NCI-H1105 treated with DMSO at 0.1 percent for 48 hours (cell line): Measurements from ENCODE around the gene ABHD12.
A peak's percentile ranks its signal among the peaks of the same experiment; 100 is the strongest.
"Not testable (repeated sequence)": the region's sequence is repeated elsewhere in the genome, so short reads cannot be mapped to it uniquely, and the experiment has no call there.

Experiments used
- DNase-seq: peaks from one replicate; lab custom pipeline; 2025; lab: John Stamatoyannopoulos, UW

The ABHD12 gene

DNA sequence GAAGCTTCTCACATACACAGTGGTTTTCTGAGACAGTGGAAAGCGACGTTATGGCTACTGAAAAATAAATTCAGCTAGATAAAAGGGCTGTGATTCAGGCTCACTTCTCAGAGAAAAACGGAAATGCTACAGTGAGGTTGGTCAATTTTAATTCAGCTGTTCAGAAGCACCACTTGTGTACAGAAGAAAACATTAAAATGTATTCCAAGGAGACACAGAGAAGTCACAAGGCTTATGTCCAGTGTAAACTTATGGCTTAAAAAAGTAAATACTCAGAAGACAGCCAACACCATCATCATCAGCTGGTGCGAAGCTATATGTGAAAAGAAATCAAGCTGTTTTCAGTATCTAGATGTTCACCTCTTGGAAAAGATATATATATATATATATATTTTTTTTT lies 68.6 kb downstream of the ABHD12 start:
- no peak for DNase-seq

DNA sequence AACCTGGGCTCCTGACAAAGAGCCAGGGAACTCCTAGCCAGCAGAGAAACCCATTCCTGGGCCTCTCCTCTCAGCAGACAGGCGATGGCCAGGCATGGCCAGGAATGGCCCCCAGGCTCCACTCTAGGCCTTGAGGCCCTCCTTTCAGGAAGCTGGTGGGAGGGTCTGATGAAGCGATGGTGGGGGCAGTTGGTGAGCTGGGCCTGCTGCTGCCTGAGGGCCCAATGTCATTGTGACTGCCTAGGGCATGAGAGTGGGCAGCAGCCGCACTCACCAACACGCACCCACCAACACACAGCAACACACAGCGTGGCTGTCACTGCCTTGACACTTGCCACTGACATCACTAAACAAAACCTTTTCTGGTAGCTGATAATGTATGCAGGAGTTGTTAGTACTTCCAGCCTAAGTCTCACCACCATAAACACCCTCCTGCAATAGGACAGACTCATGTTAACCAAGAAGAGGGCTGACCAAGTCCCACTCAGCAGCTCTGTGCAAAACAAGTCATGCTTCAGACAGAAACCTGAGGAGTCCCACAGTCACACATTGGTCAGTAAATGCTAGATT lies 69.3 kb downstream of the ABHD12 start:
- DNase-seq: no peak

DNA sequence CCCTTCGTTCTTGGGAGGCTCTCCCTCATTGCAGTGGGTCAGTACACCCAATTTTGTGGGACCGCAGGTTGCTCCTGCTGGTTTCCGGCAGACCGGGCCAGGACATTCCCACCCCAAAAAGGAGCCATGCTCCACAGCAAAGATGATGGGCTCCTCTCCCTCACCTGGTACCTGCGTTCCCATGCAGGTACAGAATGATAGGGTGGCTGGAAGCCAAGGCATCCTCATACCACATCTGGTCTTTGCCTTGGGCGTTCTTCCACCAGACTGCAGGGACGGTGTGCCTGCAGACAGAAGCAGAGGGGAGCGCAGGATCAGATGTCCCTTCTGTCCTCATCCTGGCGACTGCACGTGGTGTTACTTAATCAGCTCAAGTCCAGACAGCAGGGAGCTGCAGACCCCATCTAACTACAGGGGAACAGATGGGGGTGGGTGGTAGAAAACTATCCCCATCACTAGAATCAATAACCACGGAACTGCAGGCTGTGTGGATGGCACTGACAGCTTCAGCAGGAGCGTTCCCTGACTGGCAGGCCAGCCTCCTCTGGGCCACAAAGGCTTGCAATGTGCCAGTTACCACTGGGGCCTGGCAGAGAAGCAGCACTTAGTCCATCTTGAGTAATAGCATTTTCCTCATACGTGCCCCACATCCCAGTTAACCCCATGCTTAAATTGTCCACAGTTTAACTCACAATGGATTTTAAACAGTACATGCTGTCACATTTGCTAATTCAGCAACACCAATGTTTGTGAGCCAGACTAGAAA lies 70.4 kb downstream of the ABHD12 start:
- DNase-seq: peak; percentile 63

DNA sequence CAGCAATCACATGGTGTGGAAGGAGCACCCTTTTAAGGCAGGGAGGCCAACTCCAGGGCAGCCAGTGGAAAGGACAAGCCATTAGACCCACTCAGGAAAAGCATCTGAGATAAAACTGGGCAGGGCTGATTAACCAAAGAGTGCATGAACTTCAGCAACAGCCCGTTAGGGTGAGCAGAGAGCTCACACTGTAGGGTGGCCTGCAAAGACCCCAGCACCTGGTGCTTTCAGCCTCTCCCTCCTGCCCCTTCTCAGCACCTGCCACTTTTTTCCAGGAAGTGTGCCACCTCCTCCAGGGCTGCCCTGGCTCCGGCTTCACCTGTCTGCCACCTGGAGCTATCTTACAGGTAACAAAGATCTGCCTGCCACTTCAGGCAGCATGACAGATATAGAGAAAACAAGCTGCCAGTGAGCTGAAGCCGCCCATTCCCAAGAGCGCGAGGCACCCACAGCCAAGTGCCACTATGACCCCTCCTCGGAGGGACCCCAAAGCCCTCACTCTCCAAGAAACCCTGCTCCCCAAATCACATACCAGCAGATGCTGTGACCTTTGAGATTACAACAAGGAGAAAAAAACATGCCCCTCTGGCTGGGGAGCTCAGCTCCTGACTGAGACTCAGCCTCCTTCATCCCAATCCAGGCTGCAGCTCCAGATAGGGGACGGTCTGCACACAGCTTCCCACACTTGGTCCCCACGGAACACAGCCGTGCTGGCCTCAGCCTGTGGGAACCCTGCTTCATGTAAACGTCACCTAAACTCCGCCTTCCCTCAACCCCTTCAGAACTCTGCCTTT lies 71.2 kb downstream of the ABHD12 start:
- DNase-seq: peak; percentile 94

- DNase-seq: no peak
These were observed 72.0 kb downstream of the ABHD12 start for GRCh38 chr20:25318471-25319240.

DNA sequence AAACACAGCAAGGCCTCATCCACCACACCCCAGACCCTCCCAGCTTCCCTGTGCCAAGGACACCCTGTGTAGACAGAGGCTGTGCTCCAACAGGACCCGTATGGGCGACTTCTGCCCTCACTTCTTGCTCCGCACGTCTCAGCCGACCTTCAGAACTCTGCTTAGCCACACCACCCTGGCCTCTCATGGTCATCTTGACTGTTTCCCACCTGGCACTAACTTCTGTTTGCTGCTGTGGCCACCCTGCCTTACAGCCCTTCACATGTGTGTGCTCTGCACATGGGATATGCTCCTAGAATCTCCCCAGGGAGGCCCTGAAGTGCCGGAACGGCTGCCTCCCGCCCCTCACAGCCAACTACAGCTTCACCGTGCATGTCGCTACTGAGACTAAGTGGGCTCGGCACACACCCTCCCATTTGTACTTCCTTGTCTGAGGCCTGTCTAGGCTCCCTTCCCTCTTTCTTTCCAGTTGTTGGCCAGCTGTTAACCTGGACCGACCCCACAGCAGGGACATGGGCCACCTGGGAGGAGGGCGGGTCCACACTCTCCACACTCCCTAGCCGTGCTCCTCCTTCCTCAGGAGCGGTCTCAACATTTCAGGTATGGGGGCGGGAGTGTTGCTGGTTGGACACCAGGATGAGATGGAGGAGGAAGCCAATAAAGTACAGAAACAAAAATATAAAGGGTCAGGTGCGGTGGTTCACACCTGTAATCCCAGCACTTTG lies 73.1 kb downstream of the ABHD12 start:
- no peak for DNase-seq

DNA sequence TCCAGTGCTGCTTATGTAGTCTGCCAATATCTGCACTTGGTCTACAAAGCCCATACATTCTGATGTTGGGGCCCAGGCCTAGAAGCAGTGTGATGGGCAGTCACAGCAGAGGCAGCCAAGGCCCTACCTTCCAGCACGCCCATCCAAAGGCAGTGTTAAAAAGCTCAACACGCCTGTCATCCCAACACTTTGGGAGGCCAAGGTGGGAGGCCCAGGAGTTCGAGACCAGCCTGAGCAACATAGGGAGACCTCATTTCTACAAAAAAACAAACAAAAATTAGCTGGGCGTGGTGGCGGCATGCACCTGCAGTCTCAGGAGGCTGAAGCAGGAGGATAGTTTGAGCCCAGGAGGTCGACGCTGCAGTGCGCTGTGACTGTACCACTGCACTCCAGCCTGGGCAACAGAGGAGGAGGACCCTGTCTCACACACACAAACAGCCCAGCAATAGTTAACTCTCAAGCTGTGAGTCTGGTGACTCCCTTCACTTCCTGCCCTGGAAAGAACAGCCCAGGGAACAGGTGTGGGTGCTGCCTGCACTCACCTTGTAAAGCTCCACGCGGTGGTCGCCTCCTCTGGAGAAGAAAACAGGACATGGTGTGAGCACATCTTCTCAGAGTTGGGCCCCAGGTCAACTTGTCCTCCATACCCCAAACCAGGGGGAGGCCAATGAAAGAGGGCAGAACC lies 74.0 kb downstream of the ABHD12 start:
- DNase-seq: no peak

DNA sequence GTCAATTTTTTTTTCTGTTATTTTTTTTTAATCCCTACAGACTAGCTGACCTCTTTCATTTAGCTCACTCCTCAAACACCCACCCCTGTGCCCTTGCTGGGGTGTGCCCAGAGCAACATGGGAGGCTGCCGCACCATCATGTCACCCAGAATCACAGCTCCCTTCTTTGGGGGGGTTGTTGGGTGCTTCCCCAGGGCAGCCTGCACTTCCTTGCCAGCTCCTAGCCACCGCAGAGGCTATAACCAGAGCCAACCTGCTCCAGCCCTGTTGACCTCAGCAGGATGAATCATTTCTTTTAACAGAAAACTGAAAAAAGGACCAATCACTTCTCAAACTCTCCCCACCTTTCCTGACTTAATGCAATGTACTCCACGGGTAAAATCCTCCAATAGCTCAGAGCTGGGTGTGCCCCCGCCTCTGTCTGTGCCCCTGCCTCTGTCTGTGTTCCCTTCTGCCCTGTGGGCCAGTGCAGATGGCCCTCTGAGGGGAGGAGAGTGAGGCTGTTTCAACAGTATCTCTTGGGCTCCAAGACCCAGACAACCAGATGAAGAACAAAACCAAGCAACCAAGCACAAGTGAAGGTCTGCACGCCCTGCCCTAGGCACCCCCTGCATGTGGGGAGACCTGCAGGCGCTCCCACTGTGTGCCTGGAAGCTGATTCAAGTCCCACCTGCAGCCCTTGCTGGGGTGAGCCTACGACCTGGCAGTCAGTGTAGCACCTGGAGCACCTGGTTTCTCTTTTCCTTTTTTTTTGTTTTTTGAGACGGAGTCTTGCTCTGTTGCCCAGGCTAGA lies 75.0 kb downstream of the ABHD12 start:
- no peak for DNase-seq

GRCh38 chr20:25314497-25315417 lies 75.9 kb downstream of the ABHD12 start:
- DNase-seq: no peak

DNA sequence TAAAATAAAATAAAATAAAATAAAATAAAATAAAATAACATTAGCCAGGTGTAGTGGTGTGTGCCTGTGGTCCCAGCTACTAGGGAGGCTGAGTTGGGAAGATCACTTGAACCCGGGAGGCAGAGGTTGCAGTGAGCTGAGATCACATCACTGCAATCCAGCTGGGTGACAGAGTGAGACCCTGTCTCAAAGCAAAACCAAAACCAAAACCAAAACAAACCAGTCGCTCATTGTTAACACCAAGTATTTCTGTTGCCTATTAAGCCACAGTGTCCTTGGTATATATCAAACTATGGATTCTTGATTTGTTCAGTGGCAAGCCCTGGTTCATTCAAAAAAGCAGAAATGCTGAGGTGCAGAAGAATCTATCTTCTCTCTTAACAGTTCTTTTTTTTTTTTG lies 77.0 kb downstream of the ABHD12 start:
- no peak for DNase-seq

DNA sequence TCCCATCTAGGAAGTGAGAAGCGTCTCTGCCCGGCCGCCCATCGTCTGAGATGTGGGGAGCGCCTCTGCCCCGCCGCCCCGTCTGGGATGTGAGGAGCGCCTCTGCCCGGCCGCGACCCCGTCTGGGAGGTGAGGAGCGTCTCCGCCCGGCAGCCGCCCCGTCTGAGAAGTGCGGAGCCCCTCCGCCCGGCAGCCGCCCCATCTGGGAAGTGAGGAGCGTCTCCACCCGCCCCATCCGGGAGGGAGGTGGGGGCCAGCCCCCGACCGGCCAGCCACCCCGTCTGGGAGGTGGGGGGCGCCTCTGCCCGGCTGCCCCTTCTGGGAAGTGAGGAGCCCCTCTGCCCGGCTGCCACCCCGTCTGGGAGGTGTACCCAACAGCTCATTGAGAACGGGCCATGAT lies 77.9 kb downstream of the ABHD12 start:
- not testable (repeated sequence) for DNase-seq

GRCh38 chr20:25310921-25311728 lies 79.5 kb downstream of the ABHD12 start:
- no peak for DNase-seq

DNA sequence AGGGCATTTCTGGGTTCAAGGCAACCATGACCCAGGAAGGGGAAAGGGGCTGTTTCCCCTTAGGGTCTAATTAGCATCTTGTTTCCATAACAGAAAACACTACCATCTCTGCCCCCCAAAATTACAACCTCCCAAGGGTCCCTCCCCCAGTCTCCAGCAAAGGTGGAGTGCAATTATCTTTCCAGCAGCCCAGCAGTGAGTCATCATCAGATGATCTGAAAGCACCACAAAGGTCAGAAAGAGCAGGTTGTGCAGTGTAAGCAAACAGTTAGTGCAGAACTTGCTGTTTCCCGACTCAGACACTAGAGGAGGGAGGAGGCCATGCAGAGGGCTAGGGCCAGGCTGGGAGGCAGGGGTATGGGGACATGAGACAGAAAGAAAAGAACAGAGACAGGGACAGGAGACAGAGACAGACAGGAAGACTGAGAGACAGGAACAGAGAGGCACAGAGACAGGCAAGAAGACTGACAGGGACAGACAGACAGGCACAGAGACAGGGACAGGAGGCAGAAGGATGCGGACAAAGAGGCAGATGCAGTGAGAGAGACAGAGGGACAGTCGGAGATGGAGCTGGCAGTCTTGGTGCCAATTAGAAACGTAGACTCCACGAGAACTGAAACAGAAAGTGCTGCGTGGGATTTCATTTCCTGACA lies 80.2 kb downstream of the ABHD12 start:
- no peak for DNase-seq

- no peak for DNase-seq
These were observed 81.0 kb downstream of the ABHD12 start for GRCh38 chr20:25309395-25310267.

DNA sequence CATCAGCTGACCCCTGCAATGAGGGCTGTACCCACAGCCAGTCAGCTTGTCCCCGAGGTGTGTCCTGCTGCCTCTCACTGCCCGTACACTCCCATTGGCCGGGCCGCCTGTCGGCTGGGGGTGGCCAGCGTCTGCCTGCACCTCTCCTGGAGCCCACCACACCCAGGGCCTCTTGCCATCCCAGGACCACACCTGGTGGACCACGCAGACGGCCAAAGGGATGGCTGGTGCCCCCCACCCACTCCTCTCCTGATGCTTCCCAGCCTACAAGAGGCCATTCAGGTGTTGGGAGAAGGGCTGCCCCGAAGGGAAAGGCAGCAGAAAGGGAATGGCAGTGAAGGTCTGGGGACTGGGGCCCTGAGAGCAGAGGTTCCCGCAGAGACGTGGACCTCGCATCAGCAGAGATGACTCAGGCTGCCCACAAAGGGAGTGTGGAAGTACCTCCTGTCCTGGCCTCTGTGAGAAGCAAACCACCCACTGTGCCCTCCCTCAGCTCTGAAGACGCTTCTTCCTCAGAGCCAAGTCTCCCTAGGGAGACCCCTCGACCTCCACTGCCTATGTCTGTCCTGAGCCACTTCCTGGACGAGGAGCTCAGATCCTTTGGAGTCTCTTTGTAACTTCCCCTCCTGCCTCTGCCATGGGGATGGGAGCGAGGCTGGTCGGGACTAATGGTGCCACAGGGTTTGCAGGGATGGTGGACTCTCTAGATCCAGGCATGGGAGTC lies 81.8 kb downstream of the ABHD12 start:
- DNase-seq: no peak

DNA sequence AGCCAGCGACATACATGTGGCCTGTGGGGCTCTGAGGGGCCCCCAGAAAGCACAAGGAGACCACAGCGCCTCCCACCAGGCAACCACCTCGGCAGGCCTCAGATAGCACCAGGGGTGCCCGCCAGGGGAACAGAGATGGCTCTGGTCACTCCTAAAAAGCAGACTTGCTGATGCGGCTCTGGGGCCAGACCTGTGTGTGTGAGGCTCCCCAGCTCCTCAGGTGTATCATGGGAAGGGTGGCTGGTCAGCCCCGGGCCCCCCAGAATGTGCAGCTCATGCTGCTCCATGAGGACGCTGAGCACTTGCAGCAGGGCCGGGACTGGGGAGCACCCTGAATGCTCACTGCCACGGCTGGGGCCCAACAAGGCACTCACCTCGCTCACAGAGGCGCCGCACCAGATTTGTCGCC lies 82.5 kb downstream of the ABHD12 start:
- no peak for DNase-seq
